Endothelial cell of umbilical vein (primary cell): Measurements from ENCODE around the gene RETREG3.

Experiments
- CTCF ChIP-seq, 2 donors: IDR thresholded peaks; 1 replicate in 1 of 2; 2 replicates in 1 of 2; pipeline ENCODE4 v1.5.1; 2011; ENCODE audit warnings: low read length in 2 of 2, mild to moderate bottlenecking in 2 of 2, moderate library complexity in 2 of 2, control low read depth in 1 of 2, inconsistent platforms in 1 of 2, low read depth in 1 of 2; ENCODE audit not compliant: insufficient read depth in 1 of 2; ENCODE audit errors: extremely low read depth in 1 of 2
- EZH2 ChIP-seq: IDR thresholded peaks from 2 replicates; pipeline ENCODE4 v1.6.1; 2012; ENCODE audit warnings: borderline replicate concordance, low read depth, mild to moderate bottlenecking, moderate library complexity, low read length, inconsistent platforms; ENCODE audit not compliant: severe bottlenecking
- JUN ChIP-seq: IDR thresholded peaks from 2 replicates; pipeline ENCODE4 v1.6.1; 2011; ENCODE audit warnings: borderline replicate concordance, low read depth; ENCODE audit not compliant: insufficient read length, insufficient read depth
- MYC ChIP-seq: IDR thresholded peaks from one replicate; pipeline ENCODE4 v1.6.1; 2011; ENCODE audit warnings: mild to moderate bottlenecking, low read depth, low read length
- POLR2A ChIP-seq: IDR thresholded peaks from 2 replicates; pipeline ENCODE4 v1.6.1; 2012; ENCODE audit warnings: low read depth, mild to moderate bottlenecking, control low read depth, low read length
- POLR2AphosphoS5 ChIP-seq: IDR thresholded peaks from 2 replicates; pipeline ENCODE4 v1.6.1; 2012; ENCODE audit warnings: low read depth, mild to moderate bottlenecking, control low read depth, low read length, moderate library complexity; ENCODE audit not compliant: insufficient read depth
- TF ChIP-seq, protein P1 (sequence below): IDR thresholded peaks from 2 replicates; pipeline ENCODE4 v1.6.1; 2011; ENCODE audit not compliant: insufficient read depth, insufficient read length

GRCh38 chr17:42591411-42591810 is 17.8 kb downstream of the RETREG3 start:
- TF ChIP-seq CTCF (IDR thresholded peaks at IDR 0.05; ENCODE audit: extremely low read depth in 1 of 2, insufficient read depth in 1 of 2, low read depth in 1 of 2, low read length in 2 of 2) (no peak), POLR2AphosphoS5 (no peak), POLR2A (no peak), EZH2 (no peak), MYC (no peak), JUN (no peak)
- TF ChIP-seq, protein P1, sequence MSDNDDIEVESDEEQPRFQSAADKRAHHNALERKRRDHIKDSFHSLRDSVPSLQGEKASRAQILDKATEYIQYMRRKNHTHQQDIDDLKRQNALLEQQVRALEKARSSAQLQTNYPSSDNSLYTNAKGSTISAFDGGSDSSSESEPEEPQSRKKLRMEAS: no peak
